Mesendoderm (in vitro differentiated cells): ENCODE results near the gene TMEM134.

Source experiments
- DNase-seq: peaks from one replicate; pipeline ENCODE4 v3.0.0; 2013
- H2AK5ac ChIP-seq: 2 replicates; pipeline ENCODE4 v1.6.1; 2013; ENCODE audit warnings: low read length, inconsistent platforms
- H2BK120ac ChIP-seq: 2 replicates; pipeline ENCODE4 v1.6.1; 2013; ENCODE audit warnings: low read depth, mild to moderate bottlenecking, low read length, moderate library complexity, mixed read lengths
- H2BK15ac ChIP-seq: replicated peaks from 2 replicates; pipeline ENCODE4 v1.6.1; 2013; ENCODE audit warnings: low read depth, mild to moderate bottlenecking, moderate library complexity
- H2BK5ac ChIP-seq: 2 replicates; pipeline ENCODE4 v1.6.1; 2013; ENCODE audit warnings: low read length, inconsistent platforms
- H3K18ac ChIP-seq: 2 replicates; pipeline ENCODE4 v1.6.1; 2013; ENCODE audit warnings: mild to moderate bottlenecking, low read length, mixed read lengths
- H3K23ac ChIP-seq: one replicate; pipeline ENCODE4 v1.6.1; 2013; ENCODE audit warnings: low read length
- H3K27ac ChIP-seq: 2 replicates; pipeline ENCODE4 v1.5.1; 2013; ENCODE audit warnings: low read depth, mild to moderate bottlenecking, inconsistent platforms, low read length, moderate library complexity
- H3K27me3 ChIP-seq: 2 replicates; pipeline ENCODE4 v1.6.1; 2013; ENCODE audit warnings: low read length, control low read depth, mild to moderate bottlenecking, inconsistent platforms; ENCODE audit not compliant: insufficient read depth, poor library complexity
- H3K36me3 ChIP-seq: 2 replicates; pipeline ENCODE4 v1.6.1; 2013; ENCODE audit warnings: low read length, inconsistent platforms; ENCODE audit not compliant: control insufficient read depth, insufficient read depth
- H3K4ac ChIP-seq: one replicate; pipeline ENCODE4 v1.6.1; 2013; ENCODE audit warnings: low read depth, mild to moderate bottlenecking, low read length, moderate library complexity
- H3K4me1 ChIP-seq: 2 replicates; pipeline ENCODE4 v1.6.1; 2013; ENCODE audit warnings: low read depth, low read length, inconsistent platforms; ENCODE audit not compliant: control insufficient read depth
- H3K4me2 ChIP-seq: 2 replicates; pipeline ENCODE4 v1.6.1; 2013; ENCODE audit warnings: low read length
- H3K4me3 ChIP-seq: 2 replicates; pipeline ENCODE4 v1.5.1; 2013; ENCODE audit warnings: mild to moderate bottlenecking, low read length
- H3K56ac ChIP-seq: one replicate; pipeline ENCODE4 v1.6.1; 2013; ENCODE audit warnings: low read length
- H3K79me1 ChIP-seq: 2 replicates; pipeline ENCODE4 v1.6.1; 2013; ENCODE audit warnings: low read length, inconsistent platforms
- H3K79me2 ChIP-seq: 2 replicates; pipeline ENCODE4 v1.6.1; 2013; ENCODE audit warnings: mild to moderate bottlenecking, low read length; ENCODE audit not compliant: control insufficient read depth, insufficient read depth
- H3K9ac ChIP-seq: 2 replicates; pipeline ENCODE4 v1.6.1; 2013; ENCODE audit warnings: low read length, inconsistent platforms
- H4K5ac ChIP-seq: one replicate; pipeline ENCODE4 v1.6.1; 2013; ENCODE audit warnings: low read length
- H4K8ac ChIP-seq: one replicate; pipeline ENCODE4 v1.6.1; 2013; ENCODE audit warnings: low read depth, mild to moderate bottlenecking, control low read depth, low read length, moderate library complexity
- WGBS: extraction: QIAGEN DNeasy Blood & Tissue Kit; methylation state at CpG from one replicate; pipeline ENCODE4 v1.1.7; 2013; ENCODE audit warnings: low lambda C conversion rate, missing lambda C conversion rate; ENCODE audit not compliant: insufficient coverage; ENCODE audit errors: extremely low coverage; 5-methylcytosine and 5-hydroxymethylcytosine counted together

TMEM134 gene

GRCh38 chr11:67498544-67498972 lies 29.5 kb upstream of the TMEM134 start:
- H2AK5ac ChIP-seq, result no peak overlapping the region
- no peak overlapping the region for H2BK15ac ChIP-seq
- H3K18ac ChIP-seq, result no peak overlapping the region
- H2BK120ac ChIP-seq, result no peak overlapping the region
- H3K79me1 ChIP-seq, result peaks cover 2% of the 10 kb centered on the region
- no peak overlapping the region for H3K4me2 ChIP-seq
- no peaks in the 10 kb centered on the region for H3K36me3 ChIP-seq
- no peaks in the 10 kb centered on the region for H3K4me1 ChIP-seq
- no peak overlapping the region for H3K9ac ChIP-seq
- H3K79me2 ChIP-seq, result no peaks in the 10 kb centered on the region
- no peaks in the 10 kb centered on the region for H3K27me3 ChIP-seq
- H3K4ac ChIP-seq, result no peak overlapping the region
- WGBS, result no CpG with 5 or more reads among the region's 21 CpGs
- H3K23ac ChIP-seq, result no peak overlapping the region
- no peak for DNase-seq
- H3K4me3 ChIP-seq, result no peak overlapping the region
- no peak overlapping the region for H3K56ac ChIP-seq
- H4K5ac ChIP-seq, result no peak overlapping the region
- no peak overlapping the region for H4K8ac ChIP-seq
- H3K27ac ChIP-seq, result no peak overlapping the region
- H2BK5ac ChIP-seq, result no peak overlapping the region

DNA sequence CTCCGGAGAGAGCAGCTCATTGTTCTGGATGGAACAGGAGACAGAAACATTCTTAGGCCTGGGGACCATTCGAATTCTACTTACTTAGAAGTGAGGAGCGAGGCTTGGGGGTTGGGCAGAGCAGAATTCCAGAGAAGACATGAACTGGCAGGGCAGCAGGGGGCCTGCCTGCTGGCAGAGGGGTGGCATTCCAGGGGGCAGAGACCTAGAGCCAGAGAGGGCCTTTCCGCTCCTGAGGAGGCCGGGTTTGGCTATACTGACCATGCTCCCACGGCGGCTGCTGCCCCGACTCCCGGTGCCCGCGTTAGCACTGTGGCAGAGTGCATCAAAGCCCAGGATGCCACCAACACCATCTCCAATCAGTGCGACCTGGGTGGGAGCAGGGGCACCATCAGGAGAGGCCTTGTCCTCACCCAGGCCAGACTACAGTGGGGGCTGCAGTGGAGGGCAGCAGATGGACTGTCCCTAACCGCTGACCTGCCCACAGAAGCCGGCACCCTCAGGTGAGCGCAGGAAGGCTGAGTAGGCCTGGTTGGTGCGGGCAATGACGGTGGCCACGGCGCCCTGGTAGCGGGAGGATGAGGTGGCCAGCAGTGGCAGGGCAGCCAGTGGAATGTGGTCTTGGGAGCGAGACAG lies 28.7 kb upstream of the TMEM134 start:
- Histone ChIP-seq H2BK5ac (no peak overlapping the region), H3K36me3 (no peaks in the 10 kb centered on the region), H3K23ac (no peak overlapping the region), H4K5ac (no peak overlapping the region), H4K8ac (no peak overlapping the region), H3K79me2 (no peaks in the 10 kb centered on the region), H3K4me2 (no peak overlapping the region), H3K4ac (no peak overlapping the region), H3K18ac (no peak overlapping the region), H3K56ac (no peak overlapping the region), H3K79me1 (no peaks in the 10 kb centered on the region), H3K4me3 (no peak overlapping the region), H3K27me3 (no peaks in the 10 kb centered on the region), H3K27ac (no peak overlapping the region), H2BK15ac (no peak overlapping the region), H3K4me1 (no peaks in the 10 kb centered on the region), H2AK5ac (no peak overlapping the region), H2BK120ac (no peak overlapping the region), H3K9ac (no peak overlapping the region)
- no CpG with 5 or more reads among the region's 21 CpGs for WGBS
- DNase-seq, result no peak

DNA sequence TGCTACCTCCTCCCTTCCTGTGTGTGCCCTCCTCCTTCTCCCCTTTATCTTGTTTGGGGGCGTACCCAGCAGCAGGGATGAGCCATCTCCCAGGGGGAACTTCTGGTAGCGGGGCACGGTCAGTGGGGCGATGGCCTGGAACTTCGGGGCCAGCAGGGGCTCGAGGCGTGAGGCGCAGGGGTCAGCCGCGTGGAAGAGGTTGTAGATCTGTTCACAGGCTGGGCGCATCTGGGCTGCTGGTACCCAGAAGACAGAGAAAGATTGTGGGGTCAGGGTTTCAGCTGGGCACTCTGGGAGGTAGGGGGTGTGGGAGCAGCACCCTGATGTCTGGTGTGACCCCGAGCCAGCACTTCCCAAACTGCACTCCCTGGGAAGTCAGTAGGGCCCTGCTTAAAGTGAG lies 27.1 kb upstream of the TMEM134 start:
- Histone ChIP-seq H3K18ac (no peak overlapping the region), H3K56ac (no peak overlapping the region), H4K5ac (no peak overlapping the region), H3K9ac (no peak overlapping the region), H3K4ac (no peak overlapping the region), H3K36me3 (peaks cover 4% of the 10 kb centered on the region), H3K79me1 (no peaks in the 10 kb centered on the region), H3K23ac (no peak overlapping the region), H3K4me3 (no peak overlapping the region), H4K8ac (no peak overlapping the region), H3K4me2 (no peak overlapping the region), H3K79me2 (no peaks in the 10 kb centered on the region), H2BK5ac (no peak overlapping the region), H3K27ac (no peak overlapping the region), H2BK15ac (no peak overlapping the region), H2AK5ac (no peak overlapping the region), H3K4me1 (no peaks in the 10 kb centered on the region), H3K27me3 (no peaks in the 10 kb centered on the region), H2BK120ac (no peak overlapping the region)
- DNase-seq, result no peak
- WGBS, result no CpG with 5 or more reads among the region's 12 CpGs

DNA sequence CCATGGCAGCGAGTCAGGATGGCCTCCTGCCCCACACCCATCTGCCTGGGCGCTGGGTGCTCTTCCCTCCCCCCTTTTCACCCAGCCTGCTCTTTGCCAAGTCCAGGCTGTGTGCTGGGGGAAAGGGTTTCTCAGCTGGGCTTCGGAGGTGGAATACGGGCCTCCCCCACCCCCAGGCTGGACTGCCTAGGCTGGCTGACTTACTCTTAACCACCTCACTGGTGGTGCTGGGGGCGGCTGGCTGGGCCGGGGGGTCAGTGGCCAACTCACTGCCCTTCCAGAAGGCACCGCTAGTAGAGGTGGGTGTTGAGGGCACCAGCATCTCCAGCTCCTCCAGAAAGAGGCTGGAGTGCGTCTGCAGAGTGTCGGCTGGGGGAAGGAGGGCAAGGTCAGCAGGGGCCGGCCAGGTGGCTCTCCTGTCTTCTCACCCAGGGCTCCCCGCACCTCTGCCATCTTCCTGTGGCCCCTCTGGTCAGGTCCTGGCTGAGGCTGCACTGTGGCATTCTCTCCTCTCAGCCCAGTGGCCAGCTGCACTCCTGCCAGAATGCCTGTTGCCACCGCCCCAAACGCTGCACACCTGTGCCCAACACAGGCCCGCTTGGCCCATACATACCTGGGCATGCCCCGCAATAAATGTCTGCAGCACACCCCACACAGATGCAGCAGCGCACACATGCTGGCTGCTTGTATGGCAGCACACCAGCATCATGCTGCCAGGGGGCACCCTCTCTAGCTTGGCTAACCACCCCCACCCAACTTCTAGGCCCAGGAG lies 26.4 kb upstream of the TMEM134 start:
- Histone ChIP-seq H3K79me1 (no peaks in the 10 kb centered on the region), H2BK120ac (no peak overlapping the region), H2BK15ac (no peak overlapping the region), H3K27ac (no peak overlapping the region), H3K4ac (no peak overlapping the region), H3K4me3 (no peak overlapping the region), H3K4me2 (no peak overlapping the region), H3K36me3 (peaks cover 6% of the 10 kb centered on the region), H3K23ac (no peak overlapping the region), H2AK5ac (no peak overlapping the region), H3K27me3 (no peaks in the 10 kb centered on the region), H4K5ac (no peak overlapping the region), H2BK5ac (no peak overlapping the region), H3K4me1 (no peaks in the 10 kb centered on the region), H3K56ac (no peak overlapping the region), H3K79me2 (no peaks in the 10 kb centered on the region), H4K8ac (no peak overlapping the region), H3K18ac (no peak overlapping the region), H3K9ac (no peak overlapping the region)
- WGBS, result no CpG with 5 or more reads among the region's 16 CpGs
- DNase-seq, result no peak

GRCh38 chr11:67494371-67495233 lies 25.6 kb upstream of the TMEM134 start:
- Histone ChIP-seq H2BK120ac (no peak overlapping the region), H3K27me3 (no peaks in the 10 kb centered on the region), H3K4me3 (no peak overlapping the region), H2BK5ac (no peak overlapping the region), H4K5ac (no peak overlapping the region), H3K4me1 (no peaks in the 10 kb centered on the region), H2BK15ac (no peak overlapping the region), H4K8ac (no peak overlapping the region), H2AK5ac (no peak overlapping the region), H3K56ac (no peak overlapping the region), H3K27ac (no peak overlapping the region), H3K23ac (no peak overlapping the region), H3K4me2 (no peak overlapping the region), H3K4ac (no peak overlapping the region), H3K9ac (no peak overlapping the region), H3K79me1 (no peaks in the 10 kb centered on the region), H3K36me3 (peaks cover 6% of the 10 kb centered on the region), H3K79me2 (no peaks in the 10 kb centered on the region), H3K18ac (no peak overlapping the region)
- no peak for DNase-seq
- no CpG with 5 or more reads among the region's 59 CpGs for WGBS
